ENCODE data around the gene HVCN1.
"Not testable (repeated sequence)": the region's sequence is repeated elsewhere in the genome, so short reads cannot be mapped to it uniquely, and the experiment has no call there.

HVCN1 gene

GRCh38 chr12:110661337-110661972, 27.5 kb downstream of the HVCN1 start:
- Histone ChIP-seq H3K36me3 (ENCODE audit: control insufficient read depth, insufficient read depth, low read length) (no peaks in the 10 kb centered on the region), H3K27me3 (ENCODE audit: control insufficient read depth, insufficient read depth, low read length) (no peaks in the 10 kb centered on the region), H3K9me3 (ENCODE audit: control insufficient read depth, insufficient read depth, low read depth, low read length) (no peaks in the 10 kb centered on the region), H3K4me3 (ENCODE audit: low read depth, low read length) (no peak overlapping the region), H3K4me1 (ENCODE audit: control insufficient read depth, insufficient read depth, low read length) (0 out of 2 replicates have a peak, but pooled peaks cover 5% of the 10 kb centered on the region), H3K9ac (ENCODE audit: low read length) (no peak overlapping the region), H3K27ac (ENCODE audit: low read depth, low read length) (no peak overlapping the region)

- H3K9ac ChIP-seq (ENCODE audit: low read length) = no peak overlapping the region
- no peaks in the 10 kb centered on the region for H3K27me3 ChIP-seq (ENCODE audit: control insufficient read depth, insufficient read depth, low read length)
- no peak overlapping the region for H3K27ac ChIP-seq (ENCODE audit: low read depth, low read length)
- H3K4me1 ChIP-seq (ENCODE audit: control insufficient read depth, insufficient read depth, low read length) = 0 out of 2 replicates have a peak, but pooled peaks cover 5% of the 10 kb centered on the region
- H3K9me3 ChIP-seq (ENCODE audit: control insufficient read depth, insufficient read depth, low read depth, low read length) = no peaks in the 10 kb centered on the region
- no peak overlapping the region for H3K4me3 ChIP-seq (ENCODE audit: low read depth, low read length)
- H3K36me3 ChIP-seq (ENCODE audit: control insufficient read depth, insufficient read depth, low read length) = no peaks in the 10 kb centered on the region
Measured at GRCh38 chr12:110658878-110659277, 30.0 kb downstream of the HVCN1 start.

GRCh38 chr12:110658242-110658641, 30.7 kb downstream of the HVCN1 start:
- Histone ChIP-seq H3K27me3 (ENCODE audit: control insufficient read depth, insufficient read depth, low read length) (no peaks in the 10 kb centered on the region), H3K36me3 (ENCODE audit: control insufficient read depth, insufficient read depth, low read length) (no peaks in the 10 kb centered on the region), H3K4me3 (ENCODE audit: low read depth, low read length) (no peak overlapping the region), H3K9ac (ENCODE audit: low read length) (no peak overlapping the region), H3K4me1 (ENCODE audit: control insufficient read depth, insufficient read depth, low read length) (0 out of 2 replicates have a peak, but pooled peaks cover 5% of the 10 kb centered on the region), H3K27ac (ENCODE audit: low read depth, low read length) (no peak overlapping the region), H3K9me3 (ENCODE audit: control insufficient read depth, insufficient read depth, low read depth, low read length) (no peaks in the 10 kb centered on the region)

GRCh38 chr12:110657747-110658146, 31.2 kb downstream of the HVCN1 start:
- 0 out of 2 replicates have a peak, but pooled peaks cover 5% of the 10 kb centered on the region for H3K4me1 ChIP-seq (ENCODE audit: control insufficient read depth, insufficient read depth, low read length)

GRCh38 chr12:110656071-110656655, 32.8 kb downstream of the HVCN1 start:
- no peaks in the 10 kb centered on the region for H3K27me3 ChIP-seq (ENCODE audit: control insufficient read depth, insufficient read depth, low read length)
- no peaks in the 10 kb centered on the region for H3K9me3 ChIP-seq (ENCODE audit: control insufficient read depth, insufficient read depth, low read depth, low read length)
- H3K9ac ChIP-seq (ENCODE audit: low read length) = no peak overlapping the region
- 0 out of 2 replicates have a peak, but pooled peaks cover 2% of the 10 kb centered on the region for H3K4me1 ChIP-seq (ENCODE audit: control insufficient read depth, insufficient read depth, low read length)
- no peak overlapping the region for H3K4me3 ChIP-seq (ENCODE audit: low read depth, low read length)
- H3K27ac ChIP-seq (ENCODE audit: low read depth, low read length) = no peak overlapping the region
- 0 out of 2 replicates have a peak, but pooled peaks cover 3% of the 10 kb centered on the region for H3K36me3 ChIP-seq (ENCODE audit: control insufficient read depth, insufficient read depth, low read length)

More at GRCh38 chr12:110657747-110658146, 31.2 kb downstream of the HVCN1 start:
- H3K9me3 ChIP-seq (ENCODE audit: control insufficient read depth, insufficient read depth, low read depth, low read length) = no peaks in the 10 kb centered on the region
- H3K36me3 ChIP-seq (ENCODE audit: control insufficient read depth, insufficient read depth, low read length) = no peaks in the 10 kb centered on the region
- H3K27ac ChIP-seq (ENCODE audit: low read depth, low read length) = no peak overlapping the region
- no peak overlapping the region for H3K9ac ChIP-seq (ENCODE audit: low read length)
- H3K27me3 ChIP-seq (ENCODE audit: control insufficient read depth, insufficient read depth, low read length) = no peaks in the 10 kb centered on the region
- no peak overlapping the region for H3K4me3 ChIP-seq (ENCODE audit: low read depth, low read length)

- H3K27ac ChIP-seq (ENCODE audit: low read depth, low read length); H3K9ac ChIP-seq (ENCODE audit: low read length); H3K36me3 ChIP-seq (ENCODE audit: control insufficient read depth, insufficient read depth, low read length); H3K9me3 ChIP-seq (ENCODE audit: control insufficient read depth, insufficient read depth, low read depth, low read length); H3K4me1 ChIP-seq (ENCODE audit: control insufficient read depth, insufficient read depth, low read length); H3K27me3 ChIP-seq (ENCODE audit: control insufficient read depth, insufficient read depth, low read length); H3K4me3 ChIP-seq (ENCODE audit: low read depth, low read length): not testable (repeated sequence)
Measured at GRCh38 chr12:110654238-110654637, 34.7 kb downstream of the HVCN1 start.

- Histone ChIP-seq H3K4me1 (ENCODE audit: control insufficient read depth, insufficient read depth, low read length) (no peaks in the 10 kb centered on the region), H3K36me3 (ENCODE audit: control insufficient read depth, insufficient read depth, low read length) (peaks cover 10% of the 10 kb centered on the region; the same call in 1 of the 2 replicates), H3K9ac (ENCODE audit: low read length) (no peak overlapping the region), H3K27me3 (ENCODE audit: control insufficient read depth, insufficient read depth, low read length) (no peaks in the 10 kb centered on the region), H3K27ac (ENCODE audit: low read depth, low read length) (peak overlapping the region; percentile 41), H3K9me3 (ENCODE audit: control insufficient read depth, insufficient read depth, low read depth, low read length) (no peaks in the 10 kb centered on the region), H3K4me3 (ENCODE audit: low read depth, low read length) (no peak overlapping the region)
Measured at GRCh38 chr12:110649341-110649847, 39.5 kb downstream of the HVCN1 start.

- H3K9me3 ChIP-seq (ENCODE audit: control insufficient read depth, insufficient read depth, low read depth, low read length) = no peaks in the 10 kb centered on the region
- no peak overlapping the region for H3K27ac ChIP-seq (ENCODE audit: low read depth, low read length)
- no peak overlapping the region for H3K9ac ChIP-seq (ENCODE audit: low read length)
- no peaks in the 10 kb centered on the region for H3K27me3 ChIP-seq (ENCODE audit: control insufficient read depth, insufficient read depth, low read length)
- no peaks in the 10 kb centered on the region for H3K4me1 ChIP-seq (ENCODE audit: control insufficient read depth, insufficient read depth, low read length)
- peaks cover 10% of the 10 kb centered on the region; the same call in 1 of the 2 replicates for H3K36me3 ChIP-seq (ENCODE audit: control insufficient read depth, insufficient read depth, low read length)
- no peak overlapping the region for H3K4me3 ChIP-seq (ENCODE audit: low read depth, low read length)
Measured at GRCh38 chr12:110647631-110648040, 41.3 kb downstream of the HVCN1 start.

- Histone ChIP-seq H3K4me1 (ENCODE audit: control insufficient read depth, insufficient read depth, low read length) (0 out of 2 replicates have a peak, but pooled peaks cover 4% of the 10 kb centered on the region), H3K36me3 (ENCODE audit: control insufficient read depth, insufficient read depth, low read length) (no peaks in the 10 kb centered on the region), H3K4me3 (ENCODE audit: low read depth, low read length) (no peak overlapping the region), H3K9me3 (ENCODE audit: control insufficient read depth, insufficient read depth, low read depth, low read length) (no peaks in the 10 kb centered on the region), H3K9ac (ENCODE audit: low read length) (no peak overlapping the region), H3K27ac (ENCODE audit: low read depth, low read length) (no peak overlapping the region), H3K27me3 (ENCODE audit: control insufficient read depth, insufficient read depth, low read length) (no peaks in the 10 kb centered on the region)
Measured at GRCh38 chr12:110641521-110641920, 47.4 kb downstream of the HVCN1 start.

GRCh38 chr12:110640275-110641025, 48.5 kb downstream of the HVCN1 start:
- H3K27ac ChIP-seq (ENCODE audit: low read depth, low read length) = no peak overlapping the region
- H3K27me3 ChIP-seq (ENCODE audit: control insufficient read depth, insufficient read depth, low read length) = no peaks in the 10 kb centered on the region
- H3K36me3 ChIP-seq (ENCODE audit: control insufficient read depth, insufficient read depth, low read length) = no peaks in the 10 kb centered on the region
- 0 out of 2 replicates have a peak, but pooled peaks cover 4% of the 10 kb centered on the region for H3K4me1 ChIP-seq (ENCODE audit: control insufficient read depth, insufficient read depth, low read length)
- no peak overlapping the region for H3K4me3 ChIP-seq (ENCODE audit: low read depth, low read length)
- H3K9me3 ChIP-seq (ENCODE audit: control insufficient read depth, insufficient read depth, low read depth, low read length) = no peaks in the 10 kb centered on the region
- no peak overlapping the region for H3K9ac ChIP-seq (ENCODE audit: low read length)
